ENCODE data around the gene TAB3. TPM values are rescaled to one million over a fixed set of nuclear protein-coding genes. Genes with fewer than 3 reads are reported as not detected.

The TAB3 gene
- total and polyA plus RNA-seq, 10 of the 15 experiments (the other 5 are each of a cell fraction or from before 2014, with no cell fraction given) = 1.7 to 22.1 (median 9.1) TPM

- ATAC-seq (peak; percentile 99), DNase-seq (ENCODE audit: low read depth, low spot score) (no peak), FAIRE-seq (peak; percentile 83)
- intact Hi-C loops (cut with micrococcal nuclease; ENCODE audit: unreplicated experiment) = no loop called here
- peaks cover 3% of the 10 kb centered on the region; the same call in 1 of the 2 replicates for H3K4me1 ChIP-seq (ENCODE audit: control insufficient read depth, insufficient read depth, low read length)
- no peaks in the 10 kb centered on the region for H3K9me3 ChIP-seq (replicated peaks; ENCODE audit: control insufficient read depth, insufficient read depth, low read length)
- 50% methylated on average over 1 of the region's 1 CpG for WGBS (ENCODE audit: insufficient coverage, insufficient replicate concordance, low lambda C conversion rate, missing lambda C conversion rate)
- H3K9ac ChIP-seq (ENCODE audit: control insufficient read depth, insufficient read depth, low read length) = no peak overlapping the region
- ChIA-PET SMC1A (ENCODE audit: uncharacterized antibody, unreplicated experiment) (interaction anchor here (1.1 to 1.6 kb wide), 2 partner anchors 16 to 69 kb away, joined by 3 read pairs; no protein-coding TSS in a partner anchor), POLR2A (no interaction called here), CTCF (interaction anchor here (1.5 to 4.9 kb wide), 2 partner anchors 76 to 177 kb away, joined by 3 to 22 read pairs; no protein-coding TSS in a partner anchor), RAD21 (ENCODE audit: unreplicated experiment) (interaction anchor here (0.6 to 1.5 kb wide), 2 partner anchors 53 to 77 kb away, joined by 3 read pairs; no protein-coding TSS in a partner anchor)
- H2AFZ ChIP-seq (ENCODE audit: control insufficient read depth, low read depth, low read length) = no peak overlapping the region
- H3K36me3 ChIP-seq (ENCODE audit: control insufficient read depth in 2 of 2, insufficient read depth in 2 of 2, low read length in 1 of 2) = no peaks in the 10 kb centered on the region
- H3K4me3 ChIP-seq = no peak overlapping the region
- H4K20me1 ChIP-seq (ENCODE audit: control insufficient read depth, insufficient read depth) = no peaks in the 10 kb centered on the region
- H3K27ac ChIP-seq (ENCODE audit: control insufficient read depth, insufficient read depth) = no peak overlapping the region
- peak; percentile 54; the same call in 1 of the 2 replicates for TF ChIP-seq ZNF384 (IDR thresholded peaks at IDR 0.05; ENCODE audit: borderline replicate concordance, low read depth, low read length)
- peak in 1 of 2 experiments; percentile 30; a peak in 1 of 4 replicates for TF ChIP-seq IKZF2 (IDR thresholded peaks at IDR 0.05)
- TF ChIP-seq, protein P1, sequence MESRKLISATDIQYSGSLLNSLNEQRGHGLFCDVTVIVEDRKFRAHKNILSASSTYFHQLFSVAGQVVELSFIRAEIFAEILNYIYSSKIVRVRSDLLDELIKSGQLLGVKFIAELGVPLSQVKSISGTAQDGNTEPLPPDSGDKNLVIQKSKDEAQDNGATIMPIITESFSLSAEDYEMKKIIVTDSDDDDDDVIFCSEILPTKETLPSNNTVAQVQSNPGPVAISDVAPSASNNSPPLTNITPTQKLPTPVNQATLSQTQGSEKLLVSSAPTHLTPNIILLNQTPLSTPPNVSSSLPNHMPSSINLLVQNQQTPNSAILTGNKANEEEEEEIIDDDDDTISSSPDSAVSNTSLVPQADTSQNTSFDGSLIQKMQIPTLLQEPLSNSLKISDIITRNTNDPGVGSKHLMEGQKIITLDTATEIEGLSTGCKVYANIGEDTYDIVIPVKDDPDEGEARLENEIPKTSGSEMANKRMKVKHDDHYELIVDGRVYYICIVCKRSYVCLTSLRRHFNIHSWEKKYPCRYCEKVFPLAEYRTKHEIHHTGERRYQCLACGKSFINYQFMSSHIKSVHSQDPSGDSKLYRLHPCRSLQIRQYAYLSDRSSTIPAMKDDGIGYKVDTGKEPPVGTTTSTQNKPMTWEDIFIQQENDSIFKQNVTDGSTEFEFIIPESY (IDR thresholded peaks at IDR 0.05) = no peak
- no peak for TF ChIP-seq TARDBP (IDR thresholded peaks at IDR 0.05; ENCODE audit: borderline replicate concordance)
- TF ChIP-seq RUNX3 (IDR thresholded peaks at IDR 0.05; ENCODE audit: low read length) = 0 out of 2 replicates have a peak, but pooled peaks have one; percentile 8
- TF ChIP-seq MTA2 (IDR thresholded peaks at IDR 0.05; ENCODE audit: low read depth) = peak; percentile 30; the same call in 1 of the 2 replicates
- TF ChIP-seq SPI1 (IDR thresholded peaks at IDR 0.05; ENCODE audit: borderline replicate concordance, insufficient read depth, low read depth, low read length) = peak; percentile 85; the same call in 1 of the 2 replicates
- TF ChIP-seq RAD21 (IDR thresholded peaks at IDR 0.05; ENCODE audit: insufficient read depth, low read depth, low read length) = no peak
- in situ Hi-C loops (cut with MboI) = no loop called here
- no peaks in the 10 kb centered on the region for H3K79me2 ChIP-seq (ENCODE audit: control insufficient read depth, insufficient read depth, low read length)
- H3K4me2 ChIP-seq (ENCODE audit: control insufficient read depth, insufficient read depth) = no peak overlapping the region
- no peaks in the 10 kb centered on the region for H3K27me3 ChIP-seq (replicated peaks in 1 of 2; ENCODE audit: control insufficient read depth in 2 of 2, insufficient read depth in 2 of 2, low read length in 1 of 2)
- no TSS peak for BruUV-seq (replicated peaks)
Observed at GRCh38 chrX:30812326-30812725, 76.7 kb downstream of the TAB3 start.

Measured in GM12878 (cell line).